NCI-H524 treated with DMSO at 0.1 percent for 48 hours (cell line): Measurements from ENCODE around the gene PRELP.
A peak's percentile ranks its signal among the peaks of the same experiment; 100 is the strongest.
"Not testable (repeated sequence)": the region's sequence is repeated elsewhere in the genome, so short reads cannot be mapped to it uniquely, and the experiment has no call there.

Experiments
- DNase-seq: peaks from one replicate; lab custom pipeline; 2025; lab: John Stamatoyannopoulos, UW

The PRELP gene

DNA sequence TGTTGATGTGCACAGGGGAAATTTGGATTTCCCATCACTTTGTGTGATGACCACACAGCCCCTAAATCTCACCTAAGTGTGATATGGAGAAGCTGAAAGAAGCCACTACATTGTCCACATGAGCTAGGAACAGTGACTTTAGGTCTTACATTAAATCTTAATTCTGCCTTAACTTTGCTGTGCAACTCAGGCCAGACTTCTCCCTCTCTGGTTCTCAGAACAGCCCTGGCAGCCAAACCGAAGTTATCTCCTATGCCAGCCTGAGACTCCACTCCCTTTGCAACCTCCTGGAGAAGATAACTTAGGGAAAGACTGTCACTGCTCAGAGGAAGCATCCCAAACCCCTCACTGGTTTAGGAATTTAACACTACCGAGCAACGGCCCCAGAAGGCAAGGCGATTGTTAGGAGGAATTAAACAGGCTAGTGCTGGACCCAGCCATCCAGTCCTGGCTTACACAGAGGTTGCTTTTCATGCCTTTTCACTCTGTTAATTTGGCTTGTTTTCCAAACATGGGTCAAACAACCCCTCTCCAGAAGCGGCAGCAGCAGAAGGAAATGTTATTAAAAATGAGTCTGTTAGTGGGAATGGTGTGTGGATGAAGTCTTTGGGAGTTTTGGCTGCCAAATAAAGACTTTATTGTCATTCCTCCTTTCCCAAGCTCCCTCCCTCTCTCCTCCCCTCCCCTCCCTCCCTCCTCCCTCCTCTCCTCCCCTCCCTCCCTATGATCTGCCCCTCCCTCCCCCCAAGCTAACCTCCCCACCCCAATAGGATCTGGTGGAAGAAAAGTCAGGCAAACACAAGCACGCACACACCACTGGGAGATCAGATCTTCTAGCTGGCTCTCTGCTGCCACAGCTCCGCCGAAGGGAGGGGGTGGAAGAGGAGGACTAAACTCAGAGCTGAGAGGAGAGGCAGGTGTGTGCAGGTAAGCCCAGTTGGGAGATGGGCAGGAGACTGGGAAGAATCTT is at the start of gene PRELP:
TSS of gene PRELP (plus strand) at position 795 of the 970 bp plus-strand sequence. CDS start 7,379 bp downstream, outside the sequence.
- no peak for DNase-seq

DNA sequence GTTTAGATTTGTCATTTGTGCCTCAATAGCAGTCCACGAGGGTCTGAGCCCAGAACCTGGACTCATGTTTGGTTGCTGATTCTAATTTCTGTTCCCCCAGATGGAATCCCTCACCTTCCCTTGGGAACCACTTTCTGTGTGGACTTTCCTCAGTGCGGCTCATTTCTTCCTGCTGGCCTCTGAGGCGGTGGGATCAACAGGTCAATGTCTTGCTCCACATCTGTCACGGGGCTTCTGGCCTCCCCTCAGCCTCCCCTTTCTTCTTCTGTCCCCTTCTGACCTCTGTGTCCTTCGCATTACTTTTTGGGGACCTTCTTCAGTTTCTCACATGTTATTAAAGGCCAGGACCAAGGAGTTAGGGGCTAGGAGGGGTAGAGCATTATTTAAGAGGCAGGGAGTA is 49.2 kb upstream of the PRELP start:
- DNase-seq: no peak

- DNase-seq: no peak
These were observed 48.7 kb upstream of the PRELP start for GRCh38 chr1:203426870-203427269.

DNA sequence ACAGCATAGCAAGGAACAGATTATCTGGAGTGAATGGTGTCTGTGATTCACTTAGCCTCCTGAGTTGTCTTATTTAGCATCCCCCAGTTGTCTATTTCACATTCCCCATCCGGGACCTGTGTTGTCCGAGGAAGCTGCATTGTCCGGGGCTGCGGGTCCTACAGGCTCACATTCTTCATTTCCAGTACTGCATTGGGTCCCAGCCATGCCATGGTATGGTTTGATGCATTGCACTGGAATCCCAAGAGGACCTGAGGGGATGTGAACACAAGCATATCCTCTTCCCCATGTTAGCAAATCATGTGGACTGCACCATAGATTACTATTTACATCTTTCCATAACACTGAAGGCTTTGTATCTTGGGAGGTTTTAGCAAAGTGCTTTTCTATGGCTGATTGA is 48.2 kb upstream of the PRELP start:
- no peak for DNase-seq

- DNase-seq: peak; percentile 63
These were observed 46.5 kb upstream of the PRELP start for GRCh38 chr1:203428981-203429599.

DNA sequence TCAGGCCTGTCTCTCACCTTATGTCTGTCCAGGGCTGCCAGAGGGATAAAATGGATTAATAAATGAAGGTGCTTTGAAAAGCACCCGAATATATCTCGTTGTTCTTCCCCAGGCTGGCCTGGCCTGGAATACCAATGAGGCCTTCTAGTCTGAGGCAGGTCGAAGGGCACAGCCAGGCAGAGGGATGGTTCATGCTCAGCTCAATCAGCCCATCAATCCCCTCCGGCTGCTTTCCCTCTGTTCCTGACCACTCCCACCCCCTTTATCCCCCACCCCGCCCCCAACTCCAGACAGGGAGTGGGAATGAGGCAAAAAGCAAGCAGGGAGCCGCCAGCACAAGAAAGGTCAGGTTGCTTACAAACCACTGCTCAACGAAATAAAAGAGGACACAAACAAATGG is 40.0 kb upstream of the PRELP start:
- DNase-seq: no peak

- DNase-seq: no peak
These were observed 37.8 kb upstream of the PRELP start for GRCh38 chr1:203437696-203438315.

DNA sequence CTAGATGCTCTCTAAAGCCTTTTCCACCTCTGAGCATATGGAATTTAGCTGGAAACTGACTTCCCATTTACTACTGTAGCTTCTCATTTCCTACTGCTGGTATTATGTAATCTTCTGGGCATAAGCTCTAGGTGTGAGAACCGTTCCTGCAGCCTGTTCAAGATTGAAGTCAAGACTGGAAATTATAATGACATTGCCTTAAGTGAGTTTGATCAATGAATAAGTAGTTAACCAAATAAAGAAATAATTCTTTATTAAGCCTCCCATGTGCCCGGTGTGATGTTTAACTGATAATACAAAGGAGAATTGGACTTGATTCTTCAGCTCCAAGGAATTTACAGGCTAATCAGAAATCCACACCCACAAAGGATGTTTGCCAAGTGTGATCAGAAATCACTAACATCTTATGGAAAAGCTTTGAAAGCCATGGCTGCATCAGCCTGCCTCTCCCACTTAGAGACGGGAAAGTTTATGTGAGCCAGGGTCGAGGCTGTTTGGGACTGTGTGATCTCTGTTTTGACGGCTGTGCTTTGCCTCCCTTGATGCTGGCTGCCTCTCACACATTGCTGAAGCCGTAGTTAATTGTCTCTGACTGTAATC is 36.4 kb upstream of the PRELP start:
- DNase-seq: no peak

DNA sequence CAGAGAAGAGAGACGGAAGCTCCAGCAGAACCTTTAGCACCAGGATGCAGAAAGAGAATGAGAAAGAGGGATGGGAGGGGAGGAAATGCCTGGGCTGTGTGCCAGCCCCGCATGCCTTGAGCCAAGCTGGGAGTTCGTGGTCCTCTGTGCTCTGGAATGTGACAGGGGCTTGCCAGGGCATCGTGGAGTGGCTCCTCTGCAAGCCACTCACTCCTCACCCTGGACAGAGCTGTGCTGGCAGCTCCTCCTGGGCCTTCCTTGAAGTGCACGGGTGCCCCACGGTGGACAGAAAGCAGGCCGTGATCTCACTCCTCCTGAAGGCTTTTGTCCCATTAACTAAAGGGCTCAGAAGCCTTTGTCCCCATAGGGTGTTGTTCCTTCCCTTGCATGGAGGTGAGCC is 34.8 kb upstream of the PRELP start:
- no peak for DNase-seq

DNA sequence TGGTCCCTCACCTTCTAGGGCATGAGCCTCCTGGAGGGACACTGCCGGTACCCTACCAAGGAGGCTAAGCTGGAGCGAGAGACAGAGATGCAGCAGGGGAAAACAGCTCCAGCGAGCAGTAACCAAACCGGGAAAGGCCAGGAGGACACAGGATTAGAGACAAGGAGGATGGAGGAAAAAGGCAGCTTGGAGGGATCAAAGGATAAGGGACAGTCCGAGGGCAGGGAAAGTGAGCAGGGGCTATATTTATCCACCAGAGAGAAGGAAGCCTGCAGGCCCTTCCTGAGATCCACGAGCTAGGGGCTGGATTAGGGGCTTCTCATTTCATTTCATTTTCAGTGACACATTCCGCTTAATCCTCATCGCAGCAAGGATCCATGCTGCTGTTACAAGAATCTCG is 33.8 kb upstream of the PRELP start:
- no peak for DNase-seq

DNA sequence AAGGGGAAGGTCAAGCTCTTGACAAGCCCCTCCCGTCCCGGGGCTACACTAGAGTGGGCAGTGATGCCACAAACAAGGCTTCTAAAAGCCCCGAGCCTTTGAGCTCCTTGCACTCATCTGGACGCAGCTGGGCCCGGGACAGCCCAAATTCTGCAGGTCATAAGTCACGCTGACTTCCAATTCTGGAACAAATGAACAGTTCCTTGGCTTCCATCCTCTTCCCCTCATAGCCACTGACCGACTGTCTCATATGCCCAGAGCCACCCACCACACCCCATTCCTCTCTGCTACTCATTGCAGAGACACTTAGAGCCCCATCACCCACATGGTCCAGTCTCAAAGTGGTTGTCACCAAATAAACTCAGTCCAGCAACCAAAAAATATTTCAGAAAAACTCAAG is 32.8 kb upstream of the PRELP start:
- no peak for DNase-seq

DNA sequence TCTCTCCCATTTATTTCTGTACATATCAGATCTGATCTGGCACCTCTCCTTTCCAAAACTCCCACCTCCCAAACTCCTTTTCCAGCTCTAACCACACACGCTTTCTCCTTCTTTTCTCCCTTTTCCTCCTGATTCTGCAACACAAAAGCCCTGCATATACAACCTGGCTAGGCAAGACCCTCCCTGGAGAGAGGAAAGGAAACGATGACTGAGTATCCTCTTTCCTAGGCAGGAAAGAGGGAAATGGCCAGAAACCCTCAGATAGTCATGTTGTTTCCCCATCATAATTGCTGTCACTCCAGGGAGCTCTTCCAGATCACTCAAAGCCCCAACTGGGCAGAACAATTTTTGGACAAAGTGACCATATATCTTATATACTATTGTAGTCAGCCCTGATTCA is 32.3 kb upstream of the PRELP start:
- no peak for DNase-seq

DNA sequence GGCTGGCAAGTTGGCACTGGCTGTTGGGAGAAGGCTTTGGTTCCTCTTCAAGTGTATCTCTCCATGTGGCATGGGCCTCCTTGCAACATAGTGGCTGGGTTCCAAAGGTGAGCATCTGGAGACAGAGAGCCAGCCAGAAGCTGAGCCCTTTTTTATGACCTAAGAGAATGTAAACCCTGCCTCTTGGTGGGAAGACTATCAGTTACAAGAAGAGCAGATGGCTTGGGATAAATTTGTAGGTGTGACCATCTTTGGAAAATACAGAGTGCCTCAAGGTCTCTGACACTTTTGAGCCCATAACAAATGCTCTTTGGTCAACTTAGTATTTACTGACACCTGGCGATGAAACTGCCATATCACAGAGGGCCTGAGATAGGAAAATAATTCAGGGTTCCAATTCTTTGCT is 31.4 kb upstream of the PRELP start:
- DNase-seq: peak; percentile 100

GRCh38 chr1:203447151-203447550 is 28.5 kb upstream of the PRELP start:
- DNase-seq: no peak

GRCh38 chr1:203447598-203447997 is 28.0 kb upstream of the PRELP start:
- DNase-seq: not testable (repeated sequence)

DNA sequence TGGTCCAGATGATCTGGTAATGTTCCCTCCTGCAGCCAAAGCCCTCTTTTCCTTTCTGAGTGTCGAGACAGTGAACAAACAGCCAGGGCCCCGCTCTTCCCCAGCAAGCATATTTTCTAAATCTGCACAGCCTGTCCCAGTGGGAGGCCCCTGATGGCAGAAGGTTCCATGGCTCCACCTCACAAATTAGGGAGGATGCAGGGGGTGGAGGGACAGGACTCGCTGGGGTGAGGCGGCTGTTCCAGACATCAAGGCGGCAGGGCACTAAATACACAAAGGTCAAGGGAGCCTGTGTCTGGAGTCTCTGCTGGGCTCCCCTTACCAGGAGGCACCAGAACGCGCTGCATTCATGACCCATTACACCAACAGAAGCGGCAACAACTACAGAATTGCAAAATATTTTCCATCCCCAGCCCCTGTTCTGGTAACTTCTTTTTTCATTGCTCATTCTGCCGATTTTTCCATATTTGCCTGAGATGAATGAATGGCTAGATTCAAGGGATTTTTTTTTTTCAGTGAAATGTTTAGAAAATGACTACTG is 27.0 kb upstream of the PRELP start:
- peak; percentile 42 for DNase-seq

GRCh38 chr1:203450001-203450400 is 25.6 kb upstream of the PRELP start:
- DNase-seq: no peak

DNA sequence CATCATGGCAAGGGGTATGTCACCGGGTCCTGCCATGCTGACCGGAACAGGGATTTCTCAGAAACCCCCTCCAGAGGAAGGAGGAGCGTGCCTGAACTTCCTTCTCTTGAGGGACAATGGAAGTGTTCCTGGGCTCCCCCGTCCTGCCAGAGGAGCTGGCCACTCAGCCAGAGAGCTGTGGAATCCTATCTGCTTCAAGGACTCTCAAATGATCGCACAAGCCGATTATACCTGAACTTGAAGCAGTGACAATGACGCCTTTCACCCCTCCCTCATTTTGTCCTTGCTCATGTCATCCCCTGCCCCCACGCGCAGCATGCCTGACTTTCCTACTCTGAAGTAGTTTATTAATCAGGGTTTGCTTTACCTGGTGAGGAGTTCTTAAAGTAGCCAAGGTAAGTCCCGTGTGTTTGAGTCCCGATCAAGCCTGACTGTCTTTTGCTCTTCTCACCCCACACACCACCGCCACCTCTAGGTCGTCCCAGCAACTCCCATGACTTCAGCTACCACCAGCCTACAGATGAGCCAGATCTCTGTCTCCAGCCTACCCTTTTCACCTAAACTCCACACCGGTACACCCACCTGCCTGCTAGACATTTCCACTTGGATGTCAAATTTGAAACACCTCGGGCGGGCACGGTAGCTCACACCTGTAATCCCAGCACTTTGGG is 25.0 kb upstream of the PRELP start:
- peak; percentile 38 for DNase-seq

DNA sequence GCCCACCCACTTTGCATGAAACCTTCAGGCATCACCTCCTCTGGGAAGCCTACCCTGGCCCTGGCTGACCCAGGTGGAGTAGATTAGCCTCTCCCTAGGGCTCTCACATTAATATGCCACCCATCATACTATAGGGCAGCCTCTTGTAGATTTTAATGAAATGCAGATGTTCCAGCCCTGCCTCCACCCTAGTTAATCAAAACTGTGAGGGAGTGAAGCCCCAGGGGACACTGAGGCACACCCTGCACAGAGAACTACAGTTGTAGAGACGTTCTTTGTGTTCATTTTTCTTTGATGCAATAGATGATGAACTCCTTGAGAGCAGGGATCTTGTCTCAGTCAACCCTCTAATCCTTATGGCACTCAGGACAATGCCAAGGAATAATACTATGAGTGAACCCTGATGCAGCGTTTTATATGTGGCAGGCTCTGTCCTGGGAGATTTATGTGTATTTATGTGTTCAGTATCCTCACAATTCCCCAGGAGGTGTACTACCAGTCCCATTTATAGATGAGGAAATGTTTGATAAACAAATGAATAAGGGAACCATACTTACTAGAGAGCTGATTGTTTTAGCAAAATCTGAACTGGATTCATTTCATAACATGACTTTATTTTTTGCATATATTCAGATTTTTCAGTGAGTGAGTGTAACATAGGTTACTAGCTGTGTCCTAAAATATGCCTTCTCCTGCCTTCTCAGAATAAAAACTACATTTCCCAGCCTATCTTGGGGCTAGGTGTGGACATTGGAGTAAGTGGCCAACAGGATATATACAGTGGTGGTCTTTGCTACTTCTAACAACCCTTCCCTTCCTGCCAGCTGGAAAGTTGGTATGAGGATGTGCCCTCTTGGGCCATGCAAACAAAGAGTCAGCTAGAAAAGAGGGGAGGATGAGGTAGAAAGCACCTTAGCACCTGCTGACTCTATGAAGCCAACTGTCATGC is 23.5 kb upstream of the PRELP start:
- no peak for DNase-seq

- no peak for DNase-seq
These were observed 22.6 kb upstream of the PRELP start for GRCh38 chr1:203453016-203453415.
